NCI-H345 treated with DMSO at 0.1 percent for 48 hours (cell line): ENCODE results near the gene LMO2.

ENCODE experiments used
- DNase-seq: peaks from one replicate; lab custom pipeline; 2025; ENCODE audit not compliant: unreplicated experiment; lab: John Stamatoyannopoulos, UW

The LMO2 gene

GRCh38 chr11:33915526-33915925, 23.6 kb upstream of the LMO2 start:
- DNase-seq, result no peak

- DNase-seq, result no peak
Observed at GRCh38 chr11:33913991-33914390, 22.1 kb upstream of the LMO2 start.

GRCh38 chr11:33912405-33913361, 20.8 kb upstream of the LMO2 start:
- DNase-seq, result peak; percentile 15

- DNase-seq, result no peak
Observed at GRCh38 chr11:33910958-33911339, 19.1 kb upstream of the LMO2 start.

GRCh38 chr11:33910296-33910957, 18.6 kb upstream of the LMO2 start:
- no peak for DNase-seq

- no peak for DNase-seq
Observed at GRCh38 chr11:33909552-33909951, 17.7 kb upstream of the LMO2 start.

- DNase-seq, result no peak
Observed at GRCh38 chr11:33909150-33909549, 17.3 kb upstream of the LMO2 start.

- no peak for DNase-seq
Observed at GRCh38 chr11:33907421-33907820, 15.5 kb upstream of the LMO2 start.

- DNase-seq, result no peak
Observed at GRCh38 chr11:33906484-33907186, 14.8 kb upstream of the LMO2 start.

GRCh38 chr11:33904102-33904501, 12.2 kb upstream of the LMO2 start:
- DNase-seq, result no peak

GRCh38 chr11:33900159-33900840, 8.4 kb upstream of the LMO2 start:
- no peak for DNase-seq

- no peak for DNase-seq
Observed at GRCh38 chr11:33899400-33900037, 7.6 kb upstream of the LMO2 start.

- DNase-seq, result no peak
Observed at GRCh38 chr11:33898957-33899356, 7.1 kb upstream of the LMO2 start.

- no peak for DNase-seq
Observed at GRCh38 chr11:33897761-33898375, 6.0 kb upstream of the LMO2 start.

GRCh38 chr11:33896911-33897310, 5.0 kb upstream of the LMO2 start:
- no peak for DNase-seq

- peak; percentile 41 for DNase-seq
Observed at GRCh38 chr11:33895752-33896137, 3.9 kb upstream of the LMO2 start.

- DNase-seq, result no peak
Observed at GRCh38 chr11:33894398-33894746, 2.5 kb upstream of the LMO2 start.

GRCh38 chr11:33893711-33894397, 2.0 kb upstream of the LMO2 start:
- DNase-seq, result no peak

- no peak for DNase-seq
Observed at GRCh38 chr11:33892906-33893594, 1.2 kb upstream of the LMO2 start.
